CD4-positive, alpha-beta T cell (primary cell): Measurements from ENCODE around the gene CASKIN1. TPM values are rescaled to one million over a fixed set of nuclear protein-coding genes. Genes with fewer than 3 reads are reported as not detected.

Experiments used
- ATAC-seq: fragments of 200-7000 bp; cut with Tn5 transposase; one replicate; pipeline ENCODE4 v1.10.0; 2022; ENCODE audit warnings: mild to moderate bottlenecking; ENCODE audit not compliant: poor library complexity
- CTCF ChIA-PET: fragments of 350-600 bp; sonication (Branson Sonifier 250); formaldehyde crosslinking; loops from one replicate; lab custom pipeline; 2021; ENCODE audit warnings: antibody characterized with exemption, inconsistent platforms; lab: Charles Lee
- POLR2A ChIA-PET: fragments of 350-600 bp; sonication (Branson Sonifier 250); formaldehyde crosslinking; loops from one replicate; lab custom pipeline; 2021; ENCODE audit warnings: antibody characterized with exemption, inconsistent platforms; lab: Charles Lee
- DNase-seq, 14 experiments: peaks; one replicate each; pipeline ENCODE4 v3.0.0-alpha.2; 2013 to 2020; ENCODE audit warnings: mixed read lengths in 2 of 14
- H3K27ac ChIP-seq, 2 donors: one replicate each; pipeline versions ENCODE4 v1.5.1 to v1.7.0; 2013; ENCODE audit warnings: low read length in 2 of 2, low read depth in 1 of 2, mild to moderate bottlenecking in 1 of 2
- H3K27me3 ChIP-seq, 2 experiments: 1 replicate in 1 of 2; 2 replicates in 1 of 2; pipeline versions ENCODE4 v1.6.1 to v1.7.0; 2013; ENCODE audit warnings: low read length in 2 of 2, control low read depth in 1 of 2, mild to moderate bottlenecking in 1 of 2, moderate library complexity in 1 of 2; ENCODE audit not compliant: insufficient read depth in 2 of 2, control insufficient read depth in 1 of 2
- H3K36me3 ChIP-seq: one replicate; pipeline ENCODE4 v1.6.1; 2013; ENCODE audit warnings: low read length, control low read depth; ENCODE audit not compliant: insufficient read depth
- H3K4me1 ChIP-seq: one replicate; pipeline ENCODE4 v1.6.1; 2013; ENCODE audit warnings: low read length, control low read depth; ENCODE audit not compliant: insufficient read depth
- H3K4me3 ChIP-seq: one replicate; pipeline ENCODE4 v1.5.1; 2013; ENCODE audit warnings: mild to moderate bottlenecking, low read length, moderate library complexity
- H3K9me3 ChIP-seq, 2 experiments: 1 replicate in 1 of 2; 2 replicates in 1 of 2; pipeline versions ENCODE4 v1.6.1 to v1.7.0; 2013; ENCODE audit warnings: low read length in 2 of 2, mild to moderate bottlenecking in 2 of 2, control low read depth in 1 of 2, moderate library complexity in 1 of 2; ENCODE audit not compliant: control insufficient read depth in 1 of 2, insufficient read depth in 1 of 2
- H3K27ac Mint-ChIP-seq: one replicate; pipeline ENCODE4 v1.8.0; 2020; ENCODE audit warnings: mixed read lengths
- H3K27me3 Mint-ChIP-seq: one replicate; pipeline ENCODE4 v1.8.0; 2021; ENCODE audit warnings: mixed read lengths
- H3K36me3 Mint-ChIP-seq: one replicate; pipeline ENCODE4 v1.8.0; 2021; ENCODE audit warnings: low read depth, mixed read lengths
- H3K4me1 Mint-ChIP-seq: one replicate; pipeline ENCODE4 v1.8.0; 2021; ENCODE audit warnings: low read depth, mixed read lengths
- H3K4me3 Mint-ChIP-seq: one replicate; pipeline ENCODE4 v1.8.0; 2020; ENCODE audit warnings: mild to moderate bottlenecking, mixed read lengths
- H3K9me3 Mint-ChIP-seq: one replicate; pipeline ENCODE4 v1.8.0; 2020; ENCODE audit warnings: mixed read lengths
- CTCF ChIP-seq: fragments of 200-600 bp; IDR thresholded peaks from one replicate; pipeline ENCODE4 v1.8.0; 2022; ENCODE audit warnings: antibody characterized with exemption, mild to moderate bottlenecking
- intact Hi-C, 2 experiments: fragments of 100-400 bp; cut with DNase I in 1 of 2; cut with micrococcal nuclease in 1 of 2; formaldehyde crosslinking; loops; one replicate each; pipeline versions ENCODE4 v1.15.1 to v1.9.0; 2023 to 2025; cut with DNase I, micrococcal nuclease
- total RNA-seq, 174 experiments: library from RNA in 2 of 174; stranded (reverse) in 2 of 174; gene quantifications; one replicate each; pipeline ENCODE4 v1.2.3 and lab custom pipeline; 2021 to 2026

The CASKIN1 gene
- total RNA-seq, 2 experiments from 2014 or later = 0.06 TPM; not detected in 1

- intact Hi-C loops = no loop called here
- ChIA-PET CTCF (no interaction called here), POLR2A (no interaction called here)
- no peak overlapping the region for H3K4me3 ChIP-seq
- H3K27me3 ChIP-seq = no peaks in the 10 kb centered on the region
- H3K36me3 ChIP-seq = peaks cover 10% of the 10 kb centered on the region
- Mint-ChIP-seq H3K36me3 (no peaks in the 10 kb centered on the region), H3K9me3 (no peaks in the 10 kb centered on the region), H3K27me3 (no peaks in the 10 kb centered on the region), H3K27ac (no peak overlapping the region), H3K4me3 (no peak overlapping the region), H3K4me1 (no peaks in the 10 kb centered on the region)
- no peak overlapping the region for H3K27ac ChIP-seq
- H3K4me1 ChIP-seq = no peaks in the 10 kb centered on the region
- TF ChIP-seq CTCF = no peak
- H3K9me3 ChIP-seq = no peaks in the 10 kb centered on the region
- DNase-seq (no peak), ATAC-seq (no peak)
Measured at GRCh38 chr16:2180461-2180860, 15.9 kb downstream of the CASKIN1 start.

GRCh38 chr16:2179576-2179975 lies 16.8 kb downstream of the CASKIN1 start:
- ChIA-PET CTCF (no interaction called here), POLR2A (no interaction called here)
- no peaks in the 10 kb centered on the region for H3K4me1 ChIP-seq
- no peak for TF ChIP-seq CTCF
- H3K36me3 ChIP-seq = peaks cover 18% of the 10 kb centered on the region
- intact Hi-C loops = no loop called here
- Mint-ChIP-seq H3K4me1 (no peaks in the 10 kb centered on the region), H3K9me3 (no peaks in the 10 kb centered on the region), H3K36me3 (peaks cover under 1% of the 10 kb centered on the region), H3K27ac (no peak overlapping the region), H3K27me3 (no peaks in the 10 kb centered on the region), H3K4me3 (no peak overlapping the region)
- H3K27ac ChIP-seq = no peak overlapping the region
- no peak for DNase-seq
- no peaks in the 10 kb centered on the region for H3K27me3 ChIP-seq
- ATAC-seq = no peak
- no peak overlapping the region for H3K4me3 ChIP-seq
- no peaks in the 10 kb centered on the region for H3K9me3 ChIP-seq

GRCh38 chr16:2179107-2179501 lies 17.3 kb downstream of the CASKIN1 start:
- H3K36me3 Mint-ChIP-seq = peaks cover 6% of the 10 kb centered on the region
- TF ChIP-seq CTCF = no peak

More at GRCh38 chr16:2179107-2179501, 17.3 kb downstream of the CASKIN1 start:
- intact Hi-C loops = no loop called here
- H3K4me1 Mint-ChIP-seq = no peaks in the 10 kb centered on the region
- Histone ChIP-seq H3K4me3 (no peak overlapping the region), H3K4me1 (no peaks in the 10 kb centered on the region), H3K27me3 (no peaks in the 10 kb centered on the region), H3K36me3 (peaks cover 23% of the 10 kb centered on the region), H3K27ac (no peak overlapping the region), H3K9me3 (no peaks in the 10 kb centered on the region)
- H3K27ac Mint-ChIP-seq = no peak overlapping the region
- no peak overlapping the region for H3K4me3 Mint-ChIP-seq
- ATAC-seq (no peak), DNase-seq (no peak)
- no peaks in the 10 kb centered on the region for H3K27me3 Mint-ChIP-seq
- H3K9me3 Mint-ChIP-seq = no peaks in the 10 kb centered on the region
- ChIA-PET CTCF (no interaction called here), POLR2A (no interaction called here)
